IPS DF 19.7 (cell line): ENCODE measurements around the gene FEN1.

Experiments
- DNase-seq: peaks from one replicate; pipeline ENCODE4 v3.0.0-alpha.2; 2013; ENCODE audit warnings: low read depth, low spot score

The FEN1 gene, protein sequence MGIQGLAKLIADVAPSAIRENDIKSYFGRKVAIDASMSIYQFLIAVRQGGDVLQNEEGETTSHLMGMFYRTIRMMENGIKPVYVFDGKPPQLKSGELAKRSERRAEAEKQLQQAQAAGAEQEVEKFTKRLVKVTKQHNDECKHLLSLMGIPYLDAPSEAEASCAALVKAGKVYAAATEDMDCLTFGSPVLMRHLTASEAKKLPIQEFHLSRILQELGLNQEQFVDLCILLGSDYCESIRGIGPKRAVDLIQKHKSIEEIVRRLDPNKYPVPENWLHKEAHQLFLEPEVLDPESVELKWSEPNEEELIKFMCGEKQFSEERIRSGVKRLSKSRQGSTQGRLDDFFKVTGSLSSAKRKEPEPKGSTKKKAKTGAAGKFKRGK

DNA sequence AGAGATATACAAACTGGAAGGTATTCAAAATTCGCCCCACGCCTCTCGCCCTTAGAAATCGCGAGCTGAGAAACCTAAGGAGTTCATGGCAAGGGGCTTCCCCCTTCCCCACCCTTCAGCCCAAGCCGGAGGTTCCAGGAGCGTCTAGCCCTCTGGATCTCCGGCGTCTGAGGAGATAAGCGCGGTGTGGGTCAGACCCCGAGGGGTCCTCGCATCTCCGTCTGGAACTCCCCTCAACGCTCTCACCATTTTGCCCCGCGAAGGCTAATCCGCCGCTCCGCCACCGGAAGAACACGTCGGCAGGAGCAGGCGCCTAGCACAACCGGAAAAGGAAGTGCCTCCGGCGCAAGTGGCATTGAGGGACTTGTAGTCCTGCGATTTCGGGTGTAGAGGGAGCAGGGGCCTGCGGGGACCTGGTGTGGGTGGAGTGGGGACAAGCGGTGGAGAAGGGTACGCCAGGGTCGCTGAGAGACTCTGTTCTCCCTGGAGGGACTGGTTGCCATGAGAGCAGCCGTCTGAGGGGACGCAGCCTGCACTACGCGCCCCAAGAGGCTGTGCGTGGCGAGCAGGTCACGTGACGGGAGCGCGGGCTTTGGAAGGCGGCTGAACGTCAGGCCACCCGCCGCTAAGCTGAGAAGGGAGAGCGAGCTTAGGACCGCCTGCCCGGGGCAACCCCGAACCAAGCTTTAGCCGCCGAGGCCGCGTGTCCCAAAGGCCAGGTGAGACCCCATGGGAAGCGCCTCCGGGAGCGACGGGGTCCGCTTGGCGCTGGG is at the start of gene FEN1, which contains the start of gene TMEM258:
TSS of gene FEN1 (plus strand) at position 602 of the 773 bp plus-strand sequence. CDS start 2,451 bp downstream, outside the sequence.
TSS of gene TMEM258 (minus strand) at position 290 of the 773 bp plus-strand sequence. CDS start at position 249, 41 bp downstream.
- no peak for DNase-seq

DNA sequence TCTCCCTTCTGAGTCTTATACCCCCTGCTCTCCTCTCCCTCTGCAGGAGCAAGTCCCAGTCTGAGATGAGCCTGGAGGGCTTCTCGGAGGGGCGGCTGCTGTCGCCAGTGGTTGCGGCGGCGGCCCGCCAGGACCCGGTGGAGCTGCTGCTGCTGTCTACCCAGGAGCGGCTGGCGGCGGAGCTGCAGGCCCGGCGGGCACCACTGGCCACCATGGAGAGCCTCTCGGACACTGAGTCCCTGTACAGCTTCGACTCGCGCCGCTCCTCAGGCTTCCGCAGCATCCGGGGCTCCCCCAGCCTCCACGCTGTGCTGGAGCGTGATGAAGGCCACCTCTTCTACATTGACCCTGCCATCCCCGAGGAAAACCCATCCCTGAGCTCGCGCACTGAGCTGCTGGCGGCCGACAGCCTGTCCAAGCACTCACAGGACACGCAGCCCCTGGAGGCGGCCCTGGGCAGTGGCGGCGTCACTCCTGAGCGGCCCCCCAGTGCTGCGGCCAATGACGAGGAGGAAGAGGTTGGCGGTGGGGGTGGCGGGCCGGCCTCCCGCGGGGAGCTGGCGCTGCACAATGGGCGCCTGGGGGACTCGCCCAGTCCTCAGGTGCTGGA is 49.1 kb upstream of the FEN1 start:
- DNase-seq: no peak

DNA sequence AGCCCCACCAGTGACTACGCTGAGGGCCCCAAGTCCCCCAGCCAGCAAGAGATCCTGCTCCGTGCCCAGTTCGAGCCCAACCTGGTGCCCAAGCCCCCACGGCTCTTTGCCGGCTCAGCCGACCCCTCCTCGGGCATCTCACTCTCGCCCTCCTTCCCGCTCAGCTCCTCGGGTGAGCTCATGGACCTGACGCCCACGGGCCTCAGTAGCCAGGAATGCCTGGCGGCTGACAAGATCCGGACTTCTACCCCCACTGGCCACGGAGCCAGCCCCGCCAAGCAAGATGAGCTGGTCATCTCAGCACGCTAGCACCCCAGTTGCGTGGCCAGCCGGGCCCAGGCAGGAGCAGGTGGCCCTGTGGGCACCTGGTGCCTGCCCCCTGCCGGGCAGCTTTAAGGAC is 48.5 kb upstream of the FEN1 start:
- no peak for DNase-seq

DNA sequence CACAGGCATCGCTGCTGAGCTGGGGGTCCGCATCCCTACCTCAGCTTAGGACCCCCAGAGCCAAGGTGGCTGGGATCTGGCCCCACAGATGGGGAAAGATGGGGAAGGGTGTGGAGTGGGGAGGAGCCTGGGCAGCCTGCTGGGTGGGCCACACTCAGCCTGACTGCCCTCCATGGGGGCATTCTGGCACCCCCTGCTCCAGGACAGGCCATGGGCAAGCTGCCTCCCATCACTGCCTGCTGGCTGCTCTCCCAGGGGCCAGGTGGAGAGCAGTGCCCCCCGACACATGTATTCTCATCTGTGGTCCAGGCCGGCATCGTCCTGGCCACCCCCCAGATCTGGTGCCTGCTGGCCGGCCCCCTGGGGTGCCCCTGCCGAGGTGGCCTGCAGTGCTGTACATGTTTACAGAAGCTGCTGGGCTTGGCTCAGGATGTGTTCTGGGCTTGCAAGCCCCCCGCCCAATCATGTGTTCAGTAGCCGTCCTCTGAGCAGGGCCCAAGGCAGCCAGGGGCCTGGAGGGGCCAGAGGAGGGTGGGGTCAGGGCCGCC is 48.0 kb upstream of the FEN1 start:
- no peak for DNase-seq

DNA sequence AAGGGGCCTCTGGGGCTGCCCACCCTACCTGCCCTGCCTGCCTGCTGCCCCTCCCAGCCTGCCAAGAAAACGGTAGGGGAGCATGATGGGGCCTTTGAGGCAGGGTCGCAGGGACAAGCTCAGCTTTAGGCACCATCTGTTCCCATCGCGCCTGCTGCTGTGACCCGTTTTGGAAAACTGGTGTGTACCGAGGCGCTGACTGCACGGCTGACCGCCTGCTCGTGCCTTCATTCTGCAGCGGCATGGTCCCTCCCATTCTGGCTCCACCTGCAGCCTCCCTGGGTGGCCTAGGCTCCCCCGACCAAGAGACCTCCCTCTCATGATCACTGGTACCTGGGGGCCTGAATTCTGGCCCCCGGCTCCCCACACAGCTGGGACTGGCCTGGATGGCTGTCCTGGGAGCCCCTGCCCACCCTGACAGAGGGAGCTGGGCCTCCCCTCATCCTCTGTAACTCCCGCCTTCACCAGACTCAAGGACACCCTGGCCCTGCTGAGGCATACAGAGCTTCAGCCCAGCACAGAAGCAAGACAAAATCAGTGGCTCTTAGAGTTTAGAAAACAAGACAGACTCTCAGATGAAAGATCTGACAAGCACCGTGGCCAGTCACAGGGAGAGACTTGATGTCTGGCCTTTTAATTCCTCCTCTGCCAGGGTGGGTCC is 46.8 kb upstream of the FEN1 start:
- no peak for DNase-seq

DNA sequence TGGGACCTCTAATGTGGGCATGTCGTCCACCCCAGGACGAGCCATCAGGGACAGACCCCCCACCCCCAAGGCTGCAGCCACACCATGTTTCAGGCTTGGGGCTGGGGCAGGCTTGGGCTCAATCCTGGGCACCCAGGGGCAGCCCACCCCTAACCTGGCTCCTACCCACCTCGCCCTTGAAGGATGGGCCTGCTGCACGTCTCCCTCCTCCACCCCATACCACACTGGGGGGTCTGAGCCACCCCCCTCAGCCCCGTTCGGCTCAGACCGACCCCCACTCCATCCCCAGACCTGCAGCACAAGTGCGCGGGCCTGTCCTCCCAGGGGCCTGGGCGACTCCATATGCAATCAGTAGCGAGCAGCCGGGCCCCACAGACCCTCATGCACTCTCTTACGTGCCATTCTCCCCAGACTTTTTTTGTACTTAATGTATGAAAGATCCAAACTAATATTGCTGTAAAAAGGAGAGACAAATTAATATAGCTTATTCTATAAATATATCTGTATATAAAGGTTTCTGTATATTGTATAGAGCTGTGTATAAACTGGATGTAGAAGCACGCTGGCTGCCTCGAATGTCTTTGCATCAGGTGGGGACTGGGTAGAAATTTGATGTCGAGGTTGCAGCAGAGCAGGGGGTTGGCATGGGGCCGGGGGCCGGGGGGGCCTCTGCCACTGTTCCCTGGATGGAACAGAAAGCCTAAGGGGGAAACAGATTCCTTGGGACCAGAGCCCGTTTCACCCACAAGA is 46.1 kb upstream of the FEN1 start:
- DNase-seq: no peak

DNA sequence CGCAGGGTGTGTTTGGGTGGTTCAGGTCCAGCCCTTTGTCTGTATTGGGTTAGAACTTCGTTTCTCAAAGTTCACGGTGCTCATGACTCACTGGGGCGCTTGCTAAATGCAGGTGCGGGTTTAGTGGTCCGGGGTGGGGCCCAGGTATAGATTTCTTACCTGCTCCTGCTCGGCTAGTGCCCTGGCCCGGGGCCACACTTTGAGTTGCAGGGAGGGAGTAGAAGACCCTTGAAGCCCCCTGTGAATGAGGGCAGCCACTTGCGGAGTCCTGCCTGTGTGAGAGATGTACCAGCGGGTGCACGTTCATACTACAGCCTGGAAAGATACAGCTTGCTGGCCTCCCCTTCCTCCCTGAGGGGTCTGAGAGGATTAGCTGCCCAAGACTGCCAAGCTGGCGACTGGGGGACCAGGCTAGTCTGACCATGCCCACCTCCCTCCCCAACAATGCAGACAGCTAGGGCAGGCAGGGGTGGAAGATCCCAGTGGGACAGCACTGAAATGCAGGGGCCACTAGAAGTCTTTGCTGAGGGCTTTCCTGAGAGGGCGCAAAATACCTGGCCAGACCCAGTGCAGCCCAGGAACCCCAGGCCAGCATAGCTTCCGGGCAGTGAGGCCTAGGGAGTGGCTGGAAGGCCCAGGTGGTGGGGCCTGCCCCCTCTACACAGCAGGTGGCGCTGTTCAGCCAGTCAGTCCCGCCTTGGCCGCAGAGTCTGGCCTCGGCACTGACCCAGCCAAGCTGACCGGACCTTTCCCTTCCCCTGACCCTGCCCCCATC is 45.3 kb upstream of the FEN1 start:
- no peak for DNase-seq

DNA sequence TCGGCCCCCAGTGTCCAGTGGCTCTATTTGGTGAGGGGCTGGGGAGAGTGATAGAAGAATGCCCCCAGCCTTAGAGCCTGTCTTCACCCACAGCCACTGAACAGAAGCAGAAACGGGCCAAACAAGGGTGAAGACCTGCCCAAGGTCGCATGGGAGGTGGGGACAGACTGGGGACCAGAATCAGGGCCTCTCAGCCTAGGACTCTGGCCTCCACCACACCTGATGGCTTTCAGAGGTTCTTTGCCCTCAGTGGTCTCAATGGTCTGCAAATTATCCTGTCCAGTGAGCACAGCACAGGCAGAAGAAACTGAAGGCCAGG is 44.8 kb upstream of the FEN1 start:
- DNase-seq: no peak

DNA sequence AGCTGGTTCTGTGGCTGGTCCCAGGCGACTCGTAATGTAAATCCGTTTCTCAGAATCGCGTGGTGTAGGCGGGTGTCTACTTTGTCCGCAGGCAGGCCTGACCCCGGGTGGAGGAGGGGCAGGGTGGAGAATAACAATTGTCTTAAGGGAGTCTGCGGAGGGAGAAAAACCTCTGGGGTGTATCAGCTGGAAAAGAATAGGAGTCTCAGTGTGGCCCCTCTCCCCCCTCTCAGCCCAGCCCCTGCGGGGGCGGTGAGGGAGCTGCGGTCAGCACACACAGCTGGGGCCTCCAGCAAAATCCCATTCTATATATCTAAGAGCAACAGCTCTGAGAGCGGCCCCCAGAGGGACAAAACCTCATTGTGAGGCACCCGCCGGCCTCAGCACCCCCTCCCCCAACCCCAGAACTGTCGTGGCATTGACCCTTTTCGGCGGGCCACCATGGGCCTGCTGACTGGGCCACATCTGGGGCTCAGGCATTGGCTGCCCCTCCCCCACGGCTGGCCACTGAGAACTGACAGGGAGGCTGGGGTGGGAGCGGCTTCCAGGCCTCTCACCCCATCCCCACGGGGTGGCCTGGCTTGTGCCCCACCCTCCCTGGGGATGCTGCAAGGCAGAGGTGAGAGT is 43.0 kb upstream of the FEN1 start:
- DNase-seq: no peak

DNA sequence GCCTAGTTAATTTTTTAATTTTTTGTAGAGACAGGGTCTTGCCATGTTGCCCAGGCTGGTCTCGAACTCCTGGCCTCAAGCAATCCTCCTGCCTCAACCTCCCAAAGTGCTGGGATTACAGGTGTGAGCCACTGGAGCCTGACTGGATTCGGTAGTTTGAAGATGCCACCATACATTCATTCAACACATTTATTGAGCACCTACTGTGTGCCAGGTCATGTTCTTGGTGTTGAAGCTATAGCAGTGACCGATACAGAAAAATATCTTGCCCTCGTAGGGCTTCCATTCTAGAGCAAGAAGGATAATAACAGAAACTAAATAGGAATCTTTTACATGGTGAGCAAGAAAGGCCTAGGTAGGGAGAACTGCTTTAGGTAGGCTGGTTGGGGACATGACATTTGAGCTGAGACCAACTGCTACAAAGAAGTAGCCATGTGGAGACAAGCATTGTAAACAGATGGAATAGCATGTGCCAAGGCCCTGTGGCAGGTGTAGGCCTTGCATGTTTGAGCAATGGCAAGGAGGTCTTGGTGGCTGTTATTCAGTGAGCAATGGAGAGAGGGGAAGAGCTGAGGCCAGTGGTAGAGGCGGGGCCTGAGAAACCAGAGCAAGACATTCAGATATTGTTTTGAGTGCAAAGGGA is 42.0 kb upstream of the FEN1 start:
- no peak for DNase-seq

DNA sequence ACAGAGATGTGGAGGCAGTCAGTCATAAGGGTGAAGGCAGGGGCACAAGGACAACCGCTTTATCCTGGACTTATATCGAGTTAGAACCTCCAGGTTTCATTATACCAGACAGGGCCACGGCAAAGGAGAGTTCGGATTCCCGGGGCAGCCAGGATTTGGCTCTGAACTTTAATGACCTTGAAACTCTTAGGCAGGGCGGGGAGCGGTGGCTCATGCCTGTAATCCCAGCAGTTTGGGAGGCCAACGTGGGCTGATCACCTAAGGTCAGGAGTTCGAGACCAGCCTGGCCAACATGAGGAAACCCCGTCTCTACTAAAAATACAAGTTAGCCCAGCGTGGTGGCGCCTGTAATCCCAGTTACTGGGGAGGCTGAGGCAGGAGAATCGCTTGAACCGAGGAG is 41.3 kb upstream of the FEN1 start:
- no peak for DNase-seq

DNA sequence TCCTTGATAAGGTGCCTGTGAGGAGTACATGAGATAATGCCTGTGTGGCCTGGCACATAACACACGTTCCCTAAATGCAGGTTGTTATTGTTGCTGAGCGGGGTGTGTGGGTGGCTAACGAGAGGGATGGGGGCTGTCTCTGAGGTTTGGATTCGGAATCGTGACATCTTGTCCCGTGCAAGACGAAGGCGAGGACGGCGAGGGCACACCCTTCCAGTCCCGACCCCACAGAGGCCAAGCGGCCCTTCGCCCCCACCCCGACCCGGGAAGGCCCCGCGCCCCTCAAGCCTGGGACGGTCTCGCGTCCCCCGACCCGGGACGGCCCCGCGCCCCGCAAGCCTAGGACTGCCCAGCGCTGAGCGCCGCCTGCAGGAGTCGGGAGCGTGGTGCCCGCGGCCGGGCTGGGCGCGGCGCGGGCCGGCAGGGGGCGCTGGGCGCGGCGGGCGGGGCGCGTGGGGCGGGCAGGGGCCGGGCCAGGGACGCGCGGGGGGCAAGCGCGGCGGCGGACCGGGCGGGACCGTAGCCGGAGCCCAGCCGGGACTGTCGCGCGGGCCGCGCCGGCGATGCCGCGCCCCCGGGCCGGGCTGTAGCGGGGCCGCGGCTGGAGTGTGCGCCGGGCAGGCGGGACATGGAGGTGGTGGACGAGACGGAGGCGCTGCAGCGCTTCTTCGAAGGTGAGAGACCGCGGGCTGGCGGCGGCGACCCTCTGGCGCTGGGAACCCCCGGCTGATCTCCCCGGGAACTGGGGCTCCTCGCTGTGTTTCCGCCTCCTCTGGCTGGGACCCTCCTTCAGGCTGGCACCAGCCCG is 40.4 kb upstream of the FEN1 start, which contains the start of gene MYRF:
TSS of gene MYRF (plus strand) at position 520 of the 808 bp plus-strand sequence. CDS start at position 629, 109 bp downstream.
- no peak for DNase-seq

DNA sequence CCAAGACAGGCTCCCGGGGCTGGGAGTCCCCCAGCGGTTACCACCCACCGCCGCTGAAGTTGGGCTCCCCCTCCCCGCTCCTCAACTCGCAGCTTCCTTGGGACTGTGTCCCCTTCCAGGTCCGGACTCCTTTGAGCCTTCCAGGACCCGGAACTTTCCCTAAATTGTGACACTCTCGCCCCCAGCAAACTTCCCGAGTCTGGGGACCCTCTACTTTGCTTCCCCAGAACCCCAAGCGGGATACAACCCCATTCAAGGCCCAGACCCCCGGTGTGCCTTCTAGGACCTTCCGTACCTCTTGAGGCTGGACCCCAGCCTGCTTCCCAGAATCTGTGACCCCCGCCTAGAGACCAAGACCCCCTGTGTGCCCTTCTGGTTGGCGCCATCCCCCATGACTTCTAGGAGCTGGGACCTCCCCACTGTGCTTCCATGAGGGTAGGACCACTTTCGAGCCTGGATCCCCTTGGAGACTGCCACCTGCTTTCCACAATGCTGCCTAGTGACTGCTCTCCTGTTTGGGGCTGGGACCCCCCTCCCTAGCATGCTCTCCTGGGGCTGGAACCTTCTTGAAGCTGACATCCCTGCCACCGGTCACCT is 39.7 kb upstream of the FEN1 start:
- DNase-seq: no peak

DNA sequence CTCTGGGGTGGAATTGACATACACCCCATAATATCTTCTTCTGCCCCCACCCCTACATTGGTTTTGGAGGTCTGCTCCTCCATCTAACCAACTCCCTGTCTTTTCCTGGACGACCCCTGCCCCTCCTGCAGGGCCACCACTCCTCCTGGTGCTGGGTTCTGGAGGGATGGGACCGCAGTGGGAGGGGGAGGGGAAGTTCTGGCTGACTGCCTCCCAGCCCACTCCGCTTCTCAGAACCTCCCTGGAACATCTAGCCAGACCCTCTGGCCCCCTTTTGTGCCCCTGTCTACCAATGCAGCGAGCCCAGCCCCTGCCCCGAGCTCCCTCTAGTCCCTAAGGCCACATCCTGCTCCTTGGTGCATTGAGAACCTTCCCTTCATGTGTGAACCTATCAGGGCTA is 39.0 kb upstream of the FEN1 start:
- DNase-seq: no peak

DNA sequence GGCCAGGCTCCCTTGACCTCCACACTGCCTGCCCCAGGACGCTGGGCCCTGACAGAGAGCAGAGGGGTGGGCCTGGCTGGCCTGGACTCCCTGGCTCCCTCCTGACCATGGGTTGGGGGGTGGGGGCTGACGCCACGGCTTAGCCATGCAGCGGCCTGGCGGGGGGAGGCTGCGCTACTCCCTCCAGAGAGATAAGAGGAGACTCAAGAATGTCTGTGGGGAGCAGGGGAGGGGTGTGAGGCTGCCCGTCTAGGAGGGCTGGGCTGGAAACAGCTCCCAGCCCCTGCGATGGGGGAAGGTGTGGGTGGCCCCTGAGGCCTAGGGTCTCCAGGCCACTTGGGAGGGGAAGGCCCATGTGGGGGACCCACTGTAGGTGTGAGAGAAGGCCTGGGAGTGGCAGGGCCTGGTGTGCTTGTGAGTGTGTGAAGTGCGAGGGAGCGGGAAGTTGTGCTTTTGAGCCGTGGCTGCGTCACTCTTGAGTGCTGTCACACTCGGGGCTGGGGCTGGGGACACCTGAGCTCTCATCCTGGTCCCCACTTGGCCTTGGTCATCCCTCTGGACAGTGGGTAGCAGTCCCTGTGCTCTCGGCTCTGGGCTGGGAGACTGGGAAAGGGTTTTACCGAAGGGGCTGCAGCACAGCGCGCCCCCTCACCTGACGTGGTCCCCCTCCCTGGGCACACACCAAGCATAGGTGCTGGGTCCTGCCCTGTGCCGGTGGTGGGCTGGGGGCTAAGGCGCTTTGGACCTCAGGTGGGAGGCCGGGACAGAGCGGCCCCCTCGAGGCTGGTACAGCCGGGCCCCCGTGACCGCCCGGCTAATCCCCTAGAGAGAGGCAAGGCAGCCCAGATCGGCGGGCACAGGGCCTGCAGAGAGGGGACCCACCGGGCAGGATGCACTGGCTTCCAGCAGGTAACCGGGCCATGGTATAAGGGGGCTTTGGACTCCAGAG is 37.9 kb upstream of the FEN1 start:
- DNase-seq: no peak

DNA sequence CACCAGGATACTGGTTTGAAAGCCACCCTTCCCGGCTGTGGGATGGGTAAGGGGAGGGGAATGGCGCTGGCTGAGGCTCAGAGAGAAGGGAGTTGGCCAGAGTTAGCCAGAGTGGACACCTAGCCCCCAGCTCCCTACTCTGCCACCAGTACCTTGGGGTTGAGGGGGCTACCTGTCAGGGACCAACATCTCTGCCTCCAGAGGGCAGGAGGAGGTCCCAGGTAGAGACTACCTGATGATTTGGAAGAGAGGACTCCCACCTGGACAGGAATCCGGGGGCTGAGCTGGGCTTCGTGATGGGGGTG is 36.6 kb upstream of the FEN1 start:
- no peak for DNase-seq
